Measurements from ENCODE around the gene NRIP1. TPM values are rescaled to one million over a fixed set of nuclear protein-coding genes. Genes with fewer than 3 reads are reported as not detected.

The NRIP1 gene
- total RNA-seq, 1 experiment from 2014 or later: 10.4 TPM

GRCh38 chr21:15037900-15038293 is 26.9 kb downstream of the NRIP1 start:
- Histone ChIP-seq H3K79me1 (ENCODE audit: insufficient read depth, low read depth, low read length, poor library complexity, severe bottlenecking) (no peaks in the 10 kb centered on the region), H4K8ac (replicated peaks; ENCODE audit: insufficient read length, low read depth, low read length) (no peak overlapping the region), H2AFZ (ENCODE audit: low read length) (no peak overlapping the region), H3K4me2 (ENCODE audit: insufficient read depth, insufficient read length, low read length) (no peak overlapping the region), H4K20me1 (ENCODE audit: control insufficient read depth, insufficient read depth, insufficient read length) (no peaks in the 10 kb centered on the region), H2BK15ac (ENCODE audit: low read depth, low read length) (no peak overlapping the region), H3K23me2 (ENCODE audit: insufficient read length, low read depth, low read length, poor library complexity, severe bottlenecking) (no peaks in the 10 kb centered on the region), H4K5ac (ENCODE audit: insufficient read length, low read depth, low read length) (no peak overlapping the region), H3K9me3 (ENCODE audit: control insufficient read depth, low read depth, low read length) (no peaks in the 10 kb centered on the region), H2BK120ac (ENCODE audit: low read depth, low read length, poor library complexity, severe bottlenecking) (no peak overlapping the region), H3K27me3 (ENCODE audit: insufficient read depth, low read length) (no peaks in the 10 kb centered on the region), H3K4ac (ENCODE audit: low read depth, low read length) (no peak overlapping the region), H3K4me1 (ENCODE audit: insufficient read depth, low read length) (no peaks in the 10 kb centered on the region), H3K23ac (ENCODE audit: insufficient read length, low read depth, low read length) (no peak overlapping the region), H4K91ac (ENCODE audit: insufficient read length, low read depth, low read length) (no peak overlapping the region), H3T11ph (ENCODE audit: low read length) (no peak overlapping the region), H2BK5ac (ENCODE audit: insufficient read length, low read length) (no peak overlapping the region), H3K27ac (ENCODE audit: insufficient read length, low read depth, low read length) (no peak overlapping the region), H2BK12ac (ENCODE audit: insufficient read length, low read depth, low read length) (no peak overlapping the region), H3K56ac (ENCODE audit: insufficient read length, low read depth, low read length) (no peak overlapping the region), H2BK20ac (ENCODE audit: low read depth, low read length, poor library complexity, severe bottlenecking) (no peak overlapping the region), H3K14ac (ENCODE audit: insufficient read depth, low read length) (no peak overlapping the region), H3K9ac (ENCODE audit: extremely low read depth, insufficient read length, low read length) (no peak overlapping the region), H3K18ac (ENCODE audit: insufficient read length, low read depth, low read length) (no peak overlapping the region), H3K79me2 (ENCODE audit: insufficient read depth, low read length) (no peaks in the 10 kb centered on the region; the same call in 1 of the 2 replicates), H2AK5ac (ENCODE audit: insufficient read length, low read length) (no peak overlapping the region)
- H3K4me3 Mint-ChIP-seq: no peak overlapping the region
- peaks cover 2% of the 10 kb centered on the region in 2 experiments for H3K4me1 Mint-ChIP-seq
- H3K36me3 Mint-ChIP-seq (ENCODE audit: insufficient read depth in 1 of 3, low read depth in 3 of 3): peaks cover 1 to 9% (median 8%) of the 10 kb centered on the region in 3 experiments; a peak in 6 of 7 replicates
- peaks cover 0 to 4% of the 10 kb centered on the region in 2 experiments; a peak in 1 of 5 replicates for H3K9me3 Mint-ChIP-seq
- DNase-seq: no peak
- WGBS (ENCODE audit: extremely low coverage, insufficient read length, low lambda C conversion rate): no CpG with 5 or more reads among the region's 1 CpG
- no peaks in the 10 kb centered on the region for H3K27me3 Mint-ChIP-seq (ENCODE audit: low read depth)
- no peak overlapping the region for H3K27ac Mint-ChIP-seq
- no peak for TF ChIP-seq CTCF (conservative IDR thresholded peaks at IDR 0.05)
